ENCODE measurements around the gene HOXA3.

The HOXA3 gene

DNA sequence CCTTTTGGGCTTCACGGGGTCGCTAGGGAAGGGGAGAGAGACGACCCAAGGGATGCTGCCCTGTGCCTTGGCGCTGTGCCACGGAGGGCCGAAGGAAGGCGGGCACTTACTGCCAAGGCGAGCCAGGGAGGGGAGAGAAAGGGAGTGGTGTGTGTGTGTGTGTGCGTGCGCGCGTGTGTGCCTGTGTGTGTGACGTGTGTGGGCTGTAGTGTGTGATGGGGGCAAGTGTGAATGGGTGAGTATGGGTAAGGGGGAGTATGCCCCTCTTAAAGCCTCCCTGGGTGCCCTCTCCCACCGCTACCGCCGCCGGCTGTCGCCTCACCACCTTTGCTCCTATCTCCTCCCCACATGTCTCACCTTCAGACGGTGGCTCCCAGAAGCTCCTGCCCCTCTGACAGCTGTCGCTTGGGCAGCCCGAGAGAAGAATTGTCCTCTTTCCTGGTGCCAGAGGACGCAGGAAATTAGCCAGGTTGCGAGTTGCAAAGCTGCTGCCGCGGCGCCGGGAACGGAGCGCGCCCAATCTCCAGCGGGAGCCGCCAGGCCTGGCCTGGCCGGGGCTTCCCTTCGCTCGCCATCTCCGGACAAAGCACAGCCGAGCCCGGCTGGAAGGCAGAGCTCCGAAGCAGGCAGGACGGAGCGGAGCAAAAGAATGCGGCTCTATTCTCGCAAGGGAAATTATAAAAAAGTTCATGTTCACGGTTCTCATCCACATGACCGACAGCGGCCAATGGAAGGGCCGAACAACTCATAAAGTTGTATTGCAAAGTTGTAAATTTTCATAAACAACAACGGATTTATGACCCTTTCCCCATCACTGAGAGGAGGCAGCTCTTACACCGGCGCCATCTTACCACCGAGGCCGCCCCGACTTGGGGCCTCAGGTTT lies at the start of gene HOXA3:
TSS of gene HOXA3 (minus strand) at position 653 of the 885 bp plus-strand sequence. CDS start 41,943 bp downstream, outside the sequence.
- DNase-seq: no peak

- no peak for DNase-seq
Measured at GRCh38 chr7:27201580-27202017, 49.2 kb upstream of the HOXA3 start.

DNA sequence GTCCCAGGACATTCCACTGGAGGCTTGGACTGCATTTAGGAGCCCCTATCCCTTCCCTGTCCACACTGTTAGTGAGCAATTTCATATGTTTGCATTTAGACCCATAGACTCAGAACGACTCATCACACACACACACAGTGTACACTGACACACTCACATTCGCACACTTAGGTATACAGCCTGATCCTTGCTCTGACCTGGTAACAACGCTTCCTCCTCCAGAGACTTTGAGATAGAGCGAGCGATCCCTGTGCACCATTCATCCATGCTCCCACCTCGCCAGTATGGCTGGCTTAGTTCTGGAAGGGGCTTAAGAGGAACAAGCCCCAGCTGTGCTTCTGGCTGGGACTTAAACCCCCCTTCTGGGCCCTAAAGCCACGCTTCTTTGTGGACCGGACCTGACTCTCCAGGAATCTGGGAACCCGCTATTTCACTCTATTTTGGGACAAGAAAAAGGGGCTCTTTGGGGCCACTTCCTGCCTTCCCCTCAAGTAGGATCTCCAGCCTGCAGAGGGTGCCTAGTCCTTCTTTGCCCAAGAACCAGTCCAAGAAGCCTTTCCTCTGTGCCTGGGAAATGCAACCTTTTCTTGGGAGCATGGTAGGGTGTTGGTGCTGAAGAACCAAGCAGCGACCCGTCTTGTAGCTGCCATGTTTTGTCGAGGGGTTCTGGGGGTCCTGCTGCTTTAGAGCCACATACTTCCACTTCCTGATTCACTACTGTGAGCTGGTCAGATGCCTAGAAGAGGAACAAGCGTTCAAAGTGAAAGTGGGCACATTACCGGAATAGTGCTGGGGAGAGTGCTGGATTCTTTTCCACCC lies 48.6 kb upstream of the HOXA3 start:
- DNase-seq: no peak

DNA sequence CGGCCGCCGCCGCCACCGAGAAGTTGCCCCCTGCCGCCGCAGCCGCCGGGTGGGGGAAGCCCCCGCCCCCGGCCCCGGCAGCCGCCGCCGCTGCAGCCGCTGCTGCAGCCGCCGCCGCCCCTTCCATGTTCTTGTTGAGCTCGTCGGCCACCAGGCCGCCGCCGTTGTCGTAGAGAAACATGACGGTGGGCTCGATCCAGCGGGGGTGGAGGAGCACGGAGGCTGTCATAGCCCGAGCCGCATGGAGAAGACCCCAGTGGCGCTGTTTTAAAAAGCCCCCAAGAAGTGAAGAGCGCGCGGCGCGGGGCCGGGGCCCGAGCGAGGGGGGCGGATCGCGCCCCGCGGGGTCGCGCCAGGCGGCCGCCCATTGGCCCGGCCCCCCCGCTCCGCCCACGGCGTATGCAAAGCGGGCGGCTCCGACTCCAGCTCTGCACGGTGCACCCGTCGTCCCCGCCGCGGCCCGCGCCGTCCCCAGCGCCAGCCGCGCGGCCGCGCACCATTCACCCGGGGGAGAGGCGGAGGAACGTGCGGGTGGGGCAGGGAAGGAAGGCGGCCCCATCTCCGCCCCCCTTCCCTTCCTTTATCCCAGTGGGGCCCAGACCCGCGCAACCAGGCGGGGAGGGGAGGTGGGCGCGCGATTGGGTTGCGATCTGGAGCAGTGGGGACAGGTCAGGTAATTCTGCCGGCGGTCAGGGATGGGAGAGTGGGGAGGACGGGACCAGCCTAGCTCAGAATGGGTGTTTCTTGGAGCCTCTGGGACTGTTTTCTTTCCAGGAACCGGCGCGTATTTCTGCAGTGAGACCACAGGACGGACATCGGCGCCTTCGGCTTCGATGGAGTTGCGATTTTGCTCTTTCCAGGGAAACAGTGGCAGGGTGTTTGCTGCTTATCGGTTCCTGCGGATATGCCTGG lies 47.7 kb upstream of the HOXA3 start, which contains the start of gene HOXA13:
TSS of gene HOXA13 (minus strand) at position 243 of the 912 bp plus-strand sequence. CDS start at position 229, 14 bp downstream.
- no peak for DNase-seq

- DNase-seq: no peak
Measured at GRCh38 chr7:27198871-27199801, 46.8 kb upstream of the HOXA3 start.

- DNase-seq: no peak
Measured at GRCh38 chr7:27198138-27198841, 45.9 kb upstream of the HOXA3 start.

- no peak for DNase-seq
Measured at GRCh38 chr7:27197137-27198042, 45.0 kb upstream of the HOXA3 start.

DNA sequence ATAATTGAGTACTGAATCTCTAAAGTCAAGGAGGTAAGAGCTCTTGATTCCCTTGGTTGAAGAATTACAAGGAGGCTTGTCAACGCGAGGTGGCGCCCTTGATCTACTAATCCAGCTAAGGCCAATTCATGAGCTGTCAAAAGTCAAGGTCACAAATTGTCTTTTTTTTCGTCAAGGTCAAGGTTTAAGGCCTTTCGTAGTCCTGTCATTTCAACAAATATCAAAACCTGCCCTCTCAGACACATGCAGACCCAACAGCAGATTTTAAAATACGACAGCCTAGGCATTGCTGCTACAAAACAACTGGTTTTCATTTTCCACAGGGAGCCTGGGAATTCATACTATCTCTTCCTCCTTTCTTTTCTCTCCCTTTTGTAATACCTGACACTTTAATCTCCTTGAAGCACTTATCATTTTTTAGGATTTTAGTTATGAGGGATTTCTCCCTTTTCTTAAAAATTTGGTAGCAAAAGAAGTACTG lies 43.9 kb upstream of the HOXA3 start:
- DNase-seq: peak; percentile 84

- no peak for DNase-seq
Measured at GRCh38 chr7:27194686-27195379, 42.5 kb upstream of the HOXA3 start.

DNA sequence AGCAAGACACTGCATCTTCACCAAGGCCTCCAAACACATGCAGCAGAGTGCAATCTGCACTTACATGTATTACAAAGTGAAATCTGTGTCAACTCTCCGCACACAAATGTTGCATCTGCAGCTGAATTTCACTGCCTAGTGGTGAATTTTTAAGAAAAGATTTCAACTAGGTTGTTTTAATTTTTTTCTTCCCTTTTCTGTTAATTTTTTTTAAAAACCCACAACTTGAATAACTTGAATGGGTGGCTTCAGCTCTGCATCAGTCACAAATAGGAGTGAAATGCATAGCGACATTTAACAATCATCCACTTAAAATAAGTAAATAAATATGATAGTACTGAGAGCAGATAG lies 41.6 kb upstream of the HOXA3 start:
- DNase-seq: no peak

DNA sequence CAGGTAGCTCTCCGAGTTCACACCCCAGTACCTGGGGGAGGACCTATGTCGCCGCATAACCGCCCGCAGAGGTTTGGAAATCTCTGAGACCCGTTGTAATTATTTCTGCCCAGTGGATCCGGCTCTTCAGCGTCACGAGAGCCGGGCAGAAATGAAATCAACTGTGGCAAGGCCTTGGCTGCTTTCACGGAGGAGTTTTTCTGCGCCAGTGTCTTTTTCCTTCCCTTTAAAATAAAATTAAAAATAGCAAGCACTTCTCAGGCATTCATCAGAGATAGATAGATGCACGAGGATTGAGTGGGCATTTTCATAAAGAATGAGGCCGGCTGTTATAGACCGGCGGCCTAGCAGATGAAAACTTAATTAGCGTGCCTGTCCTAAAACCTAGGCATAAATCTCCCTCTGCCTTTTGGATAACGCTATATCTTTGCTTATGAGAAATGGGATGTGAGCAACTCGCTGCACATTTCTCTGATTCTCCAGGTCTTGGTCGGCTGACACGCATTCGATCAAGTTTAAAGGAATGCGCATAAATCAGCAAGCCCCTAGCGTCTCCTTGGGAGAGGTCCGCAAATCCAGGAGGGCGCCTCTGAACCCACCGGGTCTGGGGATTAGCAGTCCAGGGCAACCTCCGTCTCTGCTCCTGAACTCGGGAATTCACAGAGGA lies 41.1 kb upstream of the HOXA3 start:
- DNase-seq: no peak

DNA sequence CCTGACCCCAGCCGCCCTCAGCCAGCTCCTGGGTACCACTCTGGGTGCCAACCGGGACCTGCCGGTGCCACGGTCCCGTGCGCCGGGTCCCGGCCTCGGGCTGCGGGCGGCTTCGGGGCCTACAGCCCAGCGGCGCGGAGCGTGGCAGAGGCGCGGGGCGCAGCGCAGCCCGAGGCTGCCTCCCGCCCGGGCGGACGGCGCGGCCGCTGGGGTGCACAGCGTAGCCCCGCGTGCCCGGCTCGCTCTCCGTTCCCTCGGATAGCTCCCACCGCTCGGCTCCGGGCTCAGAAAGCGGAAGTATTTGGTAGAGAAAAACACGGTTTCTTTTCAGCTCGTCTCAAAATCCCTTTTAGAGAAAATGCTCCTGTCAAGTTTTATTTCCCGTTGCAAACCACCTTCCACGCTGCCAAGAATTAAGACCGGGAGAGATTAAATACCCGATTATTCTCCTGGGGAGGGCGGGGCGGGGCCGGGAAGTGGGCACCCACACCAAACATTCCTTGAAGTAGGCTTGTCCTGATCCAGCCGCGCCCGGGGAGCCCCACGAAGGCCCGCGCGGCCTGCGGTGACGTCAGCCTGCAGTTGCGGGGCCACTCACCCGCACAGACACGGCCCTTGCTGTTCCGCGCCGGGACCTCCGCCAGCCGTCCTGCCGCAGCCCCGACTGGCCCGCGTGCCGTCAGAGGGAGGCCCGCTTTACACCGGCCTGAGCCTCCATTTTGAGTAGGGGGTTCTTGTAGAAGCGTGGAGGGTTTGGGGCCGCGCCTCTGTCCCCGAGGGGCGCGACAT lies 40.4 kb upstream of the HOXA3 start:
- DNase-seq: no peak

DNA sequence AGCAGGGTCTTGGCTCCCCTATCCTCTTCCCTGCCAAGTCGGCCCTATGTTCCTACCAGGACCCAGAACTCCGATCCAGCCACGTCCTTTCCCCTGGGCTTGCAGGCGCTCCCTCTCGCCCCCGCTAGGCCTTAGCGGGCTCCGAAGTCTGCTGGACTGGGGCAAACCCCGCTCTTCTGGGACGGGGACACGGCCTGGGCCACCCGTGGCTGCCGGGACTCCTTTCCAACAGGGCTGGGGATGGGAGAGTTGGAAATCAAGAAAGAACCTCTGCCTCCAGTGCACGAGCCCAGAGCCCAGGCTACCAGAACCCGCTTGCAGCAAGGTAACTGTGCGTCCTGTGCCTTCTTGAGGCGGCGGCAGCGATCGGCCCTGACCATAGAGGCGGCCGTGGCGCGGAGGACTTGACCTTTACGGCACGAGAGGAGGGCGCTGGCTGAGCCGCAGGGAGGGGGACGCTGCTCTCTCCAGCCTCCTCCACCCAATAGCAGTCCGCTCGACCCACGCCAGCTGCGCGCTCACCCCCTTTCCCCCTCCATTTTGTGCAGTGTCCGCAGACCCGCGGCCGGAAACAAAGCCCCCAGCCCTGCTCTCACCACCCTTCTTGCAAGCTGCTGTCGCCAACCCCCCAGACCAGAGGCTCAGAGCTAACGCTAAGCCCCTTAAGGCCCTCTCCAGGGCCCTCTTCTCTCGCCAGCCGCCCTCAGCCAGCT lies 39.6 kb upstream of the HOXA3 start:
- no peak for DNase-seq

DNA sequence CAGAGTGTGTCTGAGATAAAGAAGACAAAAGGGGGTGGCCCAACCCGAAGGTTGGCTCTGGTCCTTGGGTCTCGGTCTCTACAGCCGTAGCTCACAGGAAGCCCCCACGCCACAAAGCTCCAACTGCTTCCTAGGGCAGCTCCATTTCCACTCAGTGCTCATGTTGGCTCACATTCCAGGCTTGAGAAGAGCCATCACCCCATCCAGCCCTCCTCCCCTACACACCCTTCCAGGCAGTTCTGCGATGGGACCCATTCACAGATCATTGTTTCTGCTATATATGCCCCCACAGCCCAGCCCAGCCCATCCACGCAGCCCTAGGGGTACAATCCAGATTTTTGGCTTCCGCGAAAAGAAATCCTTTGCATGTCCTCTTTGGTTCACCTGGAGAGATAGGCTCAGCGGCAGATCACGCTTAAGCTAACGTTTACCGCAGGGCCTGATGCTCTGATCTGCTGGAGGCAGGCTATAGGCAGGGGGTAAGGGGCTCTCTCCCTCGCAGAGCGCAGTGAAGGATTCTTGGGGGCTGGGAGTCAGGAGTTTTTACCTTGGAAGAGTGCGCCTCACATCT lies 38.9 kb upstream of the HOXA3 start:
- no peak for DNase-seq

- no peak for DNase-seq
Measured at GRCh38 chr7:27189997-27190748, 37.8 kb upstream of the HOXA3 start.
